Measurements from ENCODE around the gene NKIRAS1. TPM values are rescaled to one million over a fixed set of nuclear protein-coding genes. Genes with fewer than 3 reads are reported as not detected.
A peak's percentile ranks its signal among the peaks of the same experiment; 100 is the strongest.
"Not testable (repeated sequence)": the region's sequence is repeated elsewhere in the genome, so short reads cannot be mapped to it uniquely, and the experiment has no call there.

NKIRAS1 gene
- polyA plus RNA-seq, 4 donors = 16.6 to 18.5 (median 17.8) TPM

- no peak for DNase-seq (ENCODE audit: low read depth in 4 of 4, low spot score in 3 of 4)
Measured at GRCh38 chr3:23941440-23941839, 24.6 kb upstream of the NKIRAS1 start.

GRCh38 chr3:23940775-23941174 is 24.0 kb upstream of the NKIRAS1 start:
- no peak for DNase-seq (ENCODE audit: low read depth in 4 of 4, low spot score in 3 of 4)

GRCh38 chr3:23938688-23939087 is 21.9 kb upstream of the NKIRAS1 start:
- DNase-seq (ENCODE audit: low read depth in 4 of 4, low spot score in 3 of 4) = no peak

GRCh38 chr3:23937296-23937695 is 20.5 kb upstream of the NKIRAS1 start:
- no peak for DNase-seq (ENCODE audit: low read depth in 4 of 4, low spot score in 3 of 4)

- no peak for DNase-seq (ENCODE audit: low read depth in 4 of 4, low spot score in 3 of 4)
Measured at GRCh38 chr3:23934253-23934652, 17.5 kb upstream of the NKIRAS1 start.

GRCh38 chr3:23932571-23932970 is 15.8 kb upstream of the NKIRAS1 start:
- DNase-seq (ENCODE audit: low read depth in 4 of 4, low spot score in 3 of 4) = no peak

- DNase-seq (ENCODE audit: low read depth in 4 of 4, low spot score in 3 of 4) = no peak
Measured at GRCh38 chr3:23931597-23931996, 14.8 kb upstream of the NKIRAS1 start.

GRCh38 chr3:23928524-23928923 is 11.7 kb upstream of the NKIRAS1 start:
- no peak for DNase-seq (ENCODE audit: low read depth in 4 of 4, low spot score in 3 of 4)

GRCh38 chr3:23926736-23927135 is 9.9 kb upstream of the NKIRAS1 start:
- DNase-seq (ENCODE audit: low read depth in 4 of 4, low spot score in 3 of 4) = no peak

GRCh38 chr3:23926246-23926645 is 9.5 kb upstream of the NKIRAS1 start:
- DNase-seq (ENCODE audit: low read depth in 4 of 4, low spot score in 3 of 4) = no peak

GRCh38 chr3:23923786-23924185 is 7.0 kb upstream of the NKIRAS1 start:
- DNase-seq (ENCODE audit: low read depth in 4 of 4, low spot score in 3 of 4) = peak in 1 of 4 donors; percentile 54

- no peak for DNase-seq (ENCODE audit: low read depth in 4 of 4, low spot score in 3 of 4)
Measured at GRCh38 chr3:23921052-23921511, 4.3 kb upstream of the NKIRAS1 start.

- DNase-seq (ENCODE audit: low read depth in 4 of 4, low spot score in 3 of 4) = no peak
Measured at GRCh38 chr3:23920151-23920655, 3.4 kb upstream of the NKIRAS1 start.

- DNase-seq (ENCODE audit: low read depth in 4 of 4, low spot score in 3 of 4) = no peak
Measured at GRCh38 chr3:23919628-23920027, 2.8 kb upstream of the NKIRAS1 start.

- DNase-seq (ENCODE audit: low read depth in 4 of 4, low spot score in 3 of 4) = not testable (repeated sequence)
Measured at GRCh38 chr3:23918331-23918730, 1.5 kb upstream of the NKIRAS1 start.

GRCh38 chr3:23917679-23918303 is 1.0 kb upstream of the NKIRAS1 start:
- peak in 3 of 4 donors; percentile 29 to 44 (median 40) for DNase-seq (ENCODE audit: low read depth in 4 of 4, low spot score in 3 of 4)

GRCh38 chr3:23916152-23916885 is 471 bp downstream of the NKIRAS1 start:
- DNase-seq (ENCODE audit: low read depth in 4 of 4, low spot score in 3 of 4) = no peak

- DNase-seq (ENCODE audit: low read depth in 4 of 4, low spot score in 3 of 4) = no peak
Measured at GRCh38 chr3:23915537-23916108, 1.2 kb downstream of the NKIRAS1 start.

- DNase-seq (ENCODE audit: low read depth in 4 of 4, low spot score in 3 of 4) = no peak
Measured at GRCh38 chr3:23913873-23914743, 2.7 kb downstream of the NKIRAS1 start.

- no peak for DNase-seq (ENCODE audit: low read depth in 4 of 4, low spot score in 3 of 4)
Measured at GRCh38 chr3:23913182-23913581, 3.6 kb downstream of the NKIRAS1 start.

GRCh38 chr3:23912335-23912734 is 4.5 kb downstream of the NKIRAS1 start:
- not testable (repeated sequence) for DNase-seq (ENCODE audit: low read depth in 4 of 4, low spot score in 3 of 4)
